Activated naive CD8-positive, alpha-beta T cell treated with anti-CD3 and anti-CD28 coated beads, Interleukin-2, amount 10 ng/mL, durations not matched to agents 7 days and 5 days (primary cell): ENCODE measurements around the gene ST3GAL3. TPM values are rescaled to one million over a fixed set of nuclear protein-coding genes. Genes with fewer than 3 reads are reported as not detected.
A peak's percentile ranks its signal among the peaks of the same experiment; 100 is the strongest.

Experiments used
- ATAC-seq: fragments of 150-1000 bp; cut with Tn5 transposase; one replicate; pipeline ENCODE4 v1.10.0; 2021; ENCODE audit warnings: low read depth, moderate library complexity
- POLR2A ChIA-PET: fragments of 350-600 bp; sonication (Branson Sonifier 250); formaldehyde crosslinking; loops from one replicate; lab custom pipeline; 2021; ENCODE audit warnings: antibody characterized with exemption; lab: Charles Lee
- DNase-seq: peaks from one replicate; pipeline ENCODE4 v3.0.0; 2021
- H3K27ac Mint-ChIP-seq: one replicate; pipeline ENCODE4 v1.8.0; 2022; ENCODE audit warnings: mild to moderate bottlenecking, mixed read lengths
- H3K27me3 Mint-ChIP-seq: one replicate; pipeline ENCODE4 v1.8.0; 2022; ENCODE audit warnings: mild to moderate bottlenecking, moderate library complexity, mixed read lengths
- H3K36me3 Mint-ChIP-seq: one replicate; pipeline ENCODE4 v1.8.0; 2021; ENCODE audit warnings: mild to moderate bottlenecking, mixed read lengths
- H3K4me1 Mint-ChIP-seq: one replicate; pipeline ENCODE4 v1.8.0; 2021; ENCODE audit warnings: mixed read lengths
- H3K4me3 Mint-ChIP-seq: one replicate; pipeline ENCODE4 v1.8.0; 2022; ENCODE audit warnings: mild to moderate bottlenecking, moderate library complexity, mixed read lengths
- H3K9me3 Mint-ChIP-seq: one replicate; pipeline ENCODE4 v1.8.0; 2021; ENCODE audit warnings: mixed read lengths
- total RNA-seq, 2 experiments: library from RNA; stranded (reverse); gene quantifications; one replicate each; pipeline ENCODE4 v1.2.3, GENCODE V29; 2021

Gene ST3GAL3
- total RNA-seq, 2 experiments from 2014 or later = 20.8 TPM

GRCh38 chr1:43970502-43970901, 263.2 kb downstream of the ST3GAL3 start:
- DNase-seq (no peak), ATAC-seq (no peak)
- peak overlapping the region; percentile 90 for H3K27ac Mint-ChIP-seq
- POLR2A ChIA-PET = interaction anchor here (5.7 kb wide), 1 partner anchor 24 kb away, joined by 22 read pairs; the partner anchor contains the start of gene IPO13
- H3K27me3 Mint-ChIP-seq = no peaks in the 10 kb centered on the region
- peaks cover 21% of the 10 kb centered on the region for H3K4me1 Mint-ChIP-seq
- H3K4me3 Mint-ChIP-seq = peak overlapping the region; percentile 95
- no peaks in the 10 kb centered on the region for H3K9me3 Mint-ChIP-seq
- H3K36me3 Mint-ChIP-seq = no peaks in the 10 kb centered on the region

GRCh38 chr1:43970911-43971310, 263.6 kb downstream of the ST3GAL3 start:
- H3K4me1 Mint-ChIP-seq = peaks cover 24% of the 10 kb centered on the region

DNA sequence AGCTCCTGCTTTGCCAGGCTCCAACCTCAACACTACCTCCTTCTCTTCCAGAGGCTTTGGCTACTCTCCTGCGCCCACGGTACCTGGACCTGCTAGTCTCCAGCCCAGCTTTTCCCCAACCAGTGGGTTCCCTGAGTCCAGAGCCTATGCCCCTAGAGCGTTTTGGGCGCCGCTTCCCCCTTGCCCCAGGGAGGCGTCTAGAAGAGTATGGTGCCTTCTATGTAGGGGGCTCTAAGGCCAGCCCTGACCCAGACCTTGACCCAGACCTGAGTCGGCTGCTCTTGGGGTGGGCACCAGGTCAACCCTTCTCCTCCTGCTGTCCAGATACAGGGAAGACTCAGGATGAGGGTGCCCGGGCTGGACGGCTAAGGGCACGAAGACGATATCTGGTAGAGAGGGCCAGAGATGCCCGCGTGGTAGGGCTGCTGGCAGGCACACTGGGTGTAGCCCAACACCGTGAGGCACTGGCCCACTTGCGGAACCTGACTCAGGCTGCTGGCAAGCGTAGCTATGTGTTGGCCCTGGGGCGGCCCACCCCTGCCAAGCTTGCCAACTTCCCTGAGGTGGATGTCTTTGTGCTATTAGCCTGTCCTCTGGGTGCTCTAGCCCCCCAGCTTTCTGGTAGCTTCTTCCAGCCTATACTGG, 264.1 kb downstream of the ST3GAL3 start:
- H3K27ac Mint-ChIP-seq = no peak overlapping the region
- no peaks in the 10 kb centered on the region for H3K27me3 Mint-ChIP-seq
- DNase-seq (no peak), ATAC-seq (no peak)
- peaks cover 3% of the 10 kb centered on the region for H3K36me3 Mint-ChIP-seq
- no peaks in the 10 kb centered on the region for H3K9me3 Mint-ChIP-seq
- peaks cover 29% of the 10 kb centered on the region for H3K4me1 Mint-ChIP-seq
- peak overlapping the region; percentile 95 for H3K4me3 Mint-ChIP-seq
- POLR2A ChIA-PET = interaction anchor here (5.7 kb wide), 1 partner anchor 25 kb away, joined by 22 read pairs; the partner anchor contains the start of gene IPO13

More at GRCh38 chr1:43970911-43971310, 263.6 kb downstream of the ST3GAL3 start:
- H3K9me3 Mint-ChIP-seq = no peaks in the 10 kb centered on the region
- POLR2A ChIA-PET = interaction anchor here (5.7 kb wide), 1 partner anchor 24 kb away, joined by 22 read pairs; the partner anchor contains the start of gene IPO13
- no peak overlapping the region for H3K27ac Mint-ChIP-seq
- DNase-seq (no peak), ATAC-seq (no peak)
- peak overlapping the region; percentile 95 for H3K4me3 Mint-ChIP-seq
- H3K36me3 Mint-ChIP-seq = no peaks in the 10 kb centered on the region
- no peaks in the 10 kb centered on the region for H3K27me3 Mint-ChIP-seq

DNA sequence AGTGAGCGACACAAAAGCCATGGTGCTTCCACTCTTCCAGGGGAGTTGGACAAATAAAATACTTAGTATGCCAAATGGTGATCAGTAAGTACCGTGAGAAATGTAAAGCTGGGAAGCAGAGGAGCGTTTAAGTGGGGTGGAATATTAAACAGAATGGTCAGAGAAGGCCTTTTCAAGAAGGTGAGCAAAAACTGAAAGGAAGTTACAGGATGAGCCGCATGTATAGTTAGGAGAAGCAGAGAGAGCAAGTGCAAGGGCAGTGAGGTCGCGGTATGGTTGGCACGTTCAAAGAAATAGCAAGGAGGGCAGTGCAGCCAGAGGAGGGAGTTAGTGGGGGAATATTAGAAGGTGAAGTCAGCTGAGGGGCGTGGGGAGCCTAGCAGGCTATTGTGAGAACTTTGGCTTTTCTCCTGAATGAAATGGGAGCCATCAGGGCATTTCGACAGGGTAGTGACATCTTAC, 266.7 kb downstream of the ST3GAL3 start:
- H3K27me3 Mint-ChIP-seq = no peaks in the 10 kb centered on the region
- peak; percentile 29 for DNase-seq
- peaks cover 48% of the 10 kb centered on the region for H3K4me1 Mint-ChIP-seq
- peak overlapping the region; percentile 88 for H3K27ac Mint-ChIP-seq
- ATAC-seq = no peak
- H3K9me3 Mint-ChIP-seq = no peaks in the 10 kb centered on the region
- peaks cover 15% of the 10 kb centered on the region for H3K36me3 Mint-ChIP-seq
- H3K4me3 Mint-ChIP-seq = peak overlapping the region; percentile 86
- POLR2A ChIA-PET = interaction anchor here (1.9 to 2.4 kb wide), 2 partner anchors 27 to 324 kb away, joined by 4 to 23 read pairs; partner anchors contain the start of genes IPO13 and KDM4A

GRCh38 chr1:43974443-43975248, 267.3 kb downstream of the ST3GAL3 start, which contains the start of gene ATP6V0B:
ATP6V0B (plus strand) TSS chr1:43974960; CDS start chr1:43975041, 81 bp downstream.
- H3K36me3 Mint-ChIP-seq = peaks cover 15% of the 10 kb centered on the region

DNA sequence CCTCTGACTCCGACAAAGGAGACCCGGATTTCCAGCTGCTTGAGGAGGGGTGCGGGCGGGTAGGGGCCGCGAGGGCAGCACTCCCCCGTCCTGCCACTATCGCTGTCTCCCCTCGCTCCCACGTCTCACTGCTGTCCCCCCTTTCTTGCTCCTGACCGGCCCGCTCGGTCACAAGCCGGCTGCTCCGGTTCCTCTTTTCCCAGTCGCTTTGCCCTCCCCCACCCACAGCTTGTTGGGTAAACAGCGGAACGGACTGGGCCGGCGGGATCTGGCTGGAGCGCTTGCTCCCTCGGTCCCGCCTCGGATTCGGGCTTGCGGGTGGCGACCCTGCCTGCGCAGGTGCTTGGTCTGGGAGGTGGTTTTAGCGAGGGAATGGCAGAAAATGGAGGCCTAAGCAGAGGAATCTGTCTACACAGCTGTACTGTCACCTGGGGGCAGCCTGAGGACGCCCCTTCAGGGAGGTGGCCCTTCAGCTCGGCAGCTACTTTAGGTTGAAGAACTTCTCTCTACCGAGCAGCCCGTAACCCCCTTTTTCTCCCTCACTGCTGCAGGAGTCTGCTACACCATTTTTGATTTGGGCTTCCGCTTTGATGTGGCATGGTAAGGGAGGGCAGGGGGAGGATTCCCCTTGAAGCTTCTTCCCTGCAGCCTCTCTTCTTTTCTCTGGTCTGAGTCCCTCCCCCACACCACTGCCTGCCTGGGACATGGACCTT, 268.1 kb downstream of the ST3GAL3 start:
- POLR2A ChIA-PET = interaction anchor here (1.2 to 2.4 kb wide), 6 partner anchors 16 to 432 kb away, joined by 4 to 23 read pairs (median 9); partner anchors contain the start of genes CCDC24, IPO13, KDM4A and SLC6A9
- DNase-seq = peak; percentile 57
- Mint-ChIP-seq H3K4me1 (peaks cover 44% of the 10 kb centered on the region), H3K9me3 (no peaks in the 10 kb centered on the region), H3K36me3 (peaks cover 16% of the 10 kb centered on the region), H3K4me3 (peak overlapping the region; percentile 86), H3K27ac (peak overlapping the region; percentile 88), H3K27me3 (no peaks in the 10 kb centered on the region)
- ATAC-seq = no peak

More at GRCh38 chr1:43974443-43975248, 267.3 kb downstream of the ST3GAL3 start, which contains the start of gene ATP6V0B:
- DNase-seq (peak; percentile 94), ATAC-seq (peak; percentile 76)
- Mint-ChIP-seq H3K4me1 (peaks cover 44% of the 10 kb centered on the region), H3K4me3 (peak within 1 kb of the TSS; percentile 86), H3K27me3 (no peaks in the 10 kb centered on the region), H3K27ac (peak within 1 kb of the TSS; percentile 88), H3K9me3 (no peaks in the 10 kb centered on the region)
- POLR2A ChIA-PET = interaction anchor here (1.2 to 2.4 kb wide), 7 partner anchors 17 to 433 kb away, joined by 4 to 23 read pairs (median 6); partner anchors contain the start of genes CCDC24, IPO13, KDM4A and SLC6A9

DNA sequence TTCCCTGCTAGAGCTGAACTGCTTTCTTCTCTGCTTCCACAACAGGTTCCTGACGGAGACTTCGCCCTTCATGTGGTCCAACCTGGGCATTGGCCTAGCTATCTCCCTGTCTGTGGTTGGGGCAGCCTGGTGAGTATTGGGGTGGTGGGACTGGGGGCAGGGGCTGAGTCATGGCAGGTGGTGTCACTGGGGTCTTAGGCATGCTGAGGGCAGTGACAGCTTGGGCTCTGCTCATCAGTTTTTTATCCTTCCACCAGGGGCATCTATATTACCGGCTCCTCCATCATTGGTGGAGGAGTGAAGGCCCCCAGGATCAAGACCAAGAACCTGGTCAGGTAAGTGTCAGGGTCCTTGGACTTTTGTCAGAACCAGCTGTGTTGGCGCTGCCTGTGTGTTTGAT, 268.7 kb downstream of the ST3GAL3 start:
- POLR2A ChIA-PET = interaction anchor here (1.5 to 2.4 kb wide), 5 partner anchors 15 to 326 kb away, joined by 4 to 23 read pairs (median 12); partner anchors contain the start of genes CCDC24, IPO13, KDM4A and SLC6A9
- Mint-ChIP-seq H3K27me3 (no peaks in the 10 kb centered on the region), H3K36me3 (peaks cover 16% of the 10 kb centered on the region), H3K4me3 (peak overlapping the region; percentile 86), H3K9me3 (no peaks in the 10 kb centered on the region), H3K4me1 (peaks cover 43% of the 10 kb centered on the region), H3K27ac (peak overlapping the region; percentile 88)
- ATAC-seq = no peak
- DNase-seq = no peak

- Mint-ChIP-seq H3K4me1 (peaks cover 43% of the 10 kb centered on the region), H3K4me3 (no peak overlapping the region), H3K36me3 (peaks cover 16% of the 10 kb centered on the region), H3K9me3 (no peaks in the 10 kb centered on the region), H3K27ac (no peak overlapping the region), H3K27me3 (no peaks in the 10 kb centered on the region)
- no peak for ATAC-seq
- POLR2A ChIA-PET = no interaction called here
- no peak for DNase-seq
Measured at GRCh38 chr1:43976890-43977289, 269.6 kb downstream of the ST3GAL3 start.

GRCh38 chr1:43977376-43978263, 270.3 kb downstream of the ST3GAL3 start:
- Mint-ChIP-seq H3K9me3 (no peaks in the 10 kb centered on the region), H3K4me1 (peaks cover 43% of the 10 kb centered on the region), H3K36me3 (peaks cover 16% of the 10 kb centered on the region), H3K27ac (peak overlapping the region; percentile 4), H3K27me3 (no peaks in the 10 kb centered on the region), H3K4me3 (peak overlapping the region; percentile 8)
- ATAC-seq (no peak), DNase-seq (no peak)
- POLR2A ChIA-PET = no interaction called here

DNA sequence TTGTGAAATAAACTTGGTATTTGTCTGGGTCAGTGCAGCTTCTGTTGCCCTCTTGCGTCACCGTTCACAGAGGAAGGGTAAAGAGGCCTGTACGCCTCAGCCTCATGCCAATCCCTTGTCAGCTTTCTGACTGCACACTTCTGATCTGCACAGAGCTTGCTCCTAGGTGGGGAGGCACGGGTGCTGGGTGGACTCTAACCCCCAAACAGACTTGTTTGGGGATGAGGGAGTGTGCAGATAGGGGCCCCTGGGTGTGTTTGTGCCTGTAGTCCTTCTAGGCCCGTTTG, 270.9 kb downstream of the ST3GAL3 start:
- DNase-seq (no peak), ATAC-seq (no peak)
- H3K4me1 Mint-ChIP-seq = peaks cover 43% of the 10 kb centered on the region
- H3K4me3 Mint-ChIP-seq = peak overlapping the region; percentile 80
- H3K27me3 Mint-ChIP-seq = no peaks in the 10 kb centered on the region
- POLR2A ChIA-PET = no interaction called here
- no peak overlapping the region for H3K27ac Mint-ChIP-seq
- no peaks in the 10 kb centered on the region for H3K9me3 Mint-ChIP-seq
- peaks cover 16% of the 10 kb centered on the region for H3K36me3 Mint-ChIP-seq

- peak; percentile 78 for DNase-seq
- H3K27me3 Mint-ChIP-seq = no peaks in the 10 kb centered on the region
- peak within 1 kb of the TSS; percentile 89 for H3K4me3 Mint-ChIP-seq
- no peaks in the 10 kb centered on the region for H3K9me3 Mint-ChIP-seq
- H3K27ac Mint-ChIP-seq = peak within 1 kb of the TSS; percentile 72
- POLR2A ChIA-PET = no interaction called here
- peaks cover 42% of the 10 kb centered on the region for H3K4me1 Mint-ChIP-seq
- ATAC-seq = no peak
- H3K36me3 Mint-ChIP-seq = peaks cover 16% of the 10 kb centered on the region
Measured at GRCh38 chr1:43978551-43979260, 271.4 kb downstream of the ST3GAL3 start, which contains the start of gene B4GALT2. B4GALT2 (plus strand) TSS chr1:43979210; CDS start chr1:43981161, 1,951 bp downstream.
